ENCODE data around the gene ITFG1. TPM values are rescaled to one million over a fixed set of nuclear protein-coding genes. Genes with fewer than 3 reads are reported as not detected.

ITFG1 gene
- total RNA-seq, 4 donors from 2014 or later: 12.9 to 100 (median 60.8) TPM

DNA sequence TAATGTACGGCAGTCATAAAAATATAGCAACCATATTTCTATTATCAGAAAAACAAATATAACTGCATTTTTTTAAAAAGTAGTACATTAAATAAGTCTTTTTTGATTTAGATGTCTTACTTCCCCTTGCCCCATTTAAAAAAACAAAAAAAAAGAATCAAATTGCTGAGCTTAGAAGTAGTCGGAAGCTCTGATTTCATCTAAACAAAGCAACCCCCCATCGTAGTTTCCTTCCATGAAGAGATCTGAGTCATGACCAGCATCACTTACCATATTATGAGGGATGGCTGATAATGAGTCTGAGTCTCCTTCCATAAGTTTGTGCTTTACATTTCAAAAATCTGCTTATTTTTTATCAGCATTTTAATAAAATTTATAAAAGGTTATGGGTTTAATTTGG lies 86.2 kb downstream of the ITFG1 start:
- in situ Hi-C loops (cut with MboI; ENCODE audit: low pct_ligation_motif_present in 1 of 4, low pct_unique_long_range_greater_than_20kb in 1 of 4, low sequenced_read_pairs in 3 of 4): no loop called here
- WGBS, 2 donors (ENCODE audit: low coverage in 1 of 2): 92 to 100% methylated on average over 3 of the region's 3 CpGs
- Histone ChIP-seq H3K4me3 (no peak overlapping the region), H3K4me1 (no peaks in the 10 kb centered on the region), H3K27me3 (no peaks in the 10 kb centered on the region), H3K9me3 (no peaks in the 10 kb centered on the region), H3K36me3 (peaks cover 0 to 13% (median 5%) of the 10 kb centered on the region in 4 donors), H3K27ac (no peak overlapping the region)
- TF ChIP-seq POLR2A (IDR thresholded peaks at IDR 0.05): no peak
- no peak for TF ChIP-seq EP300 (IDR thresholded peaks at IDR 0.05; ENCODE audit: low read depth)
- TF ChIP-seq POLR2AphosphoS5 (IDR thresholded peaks at IDR 0.05): no peak
- TF ChIP-seq, protein P1, sequence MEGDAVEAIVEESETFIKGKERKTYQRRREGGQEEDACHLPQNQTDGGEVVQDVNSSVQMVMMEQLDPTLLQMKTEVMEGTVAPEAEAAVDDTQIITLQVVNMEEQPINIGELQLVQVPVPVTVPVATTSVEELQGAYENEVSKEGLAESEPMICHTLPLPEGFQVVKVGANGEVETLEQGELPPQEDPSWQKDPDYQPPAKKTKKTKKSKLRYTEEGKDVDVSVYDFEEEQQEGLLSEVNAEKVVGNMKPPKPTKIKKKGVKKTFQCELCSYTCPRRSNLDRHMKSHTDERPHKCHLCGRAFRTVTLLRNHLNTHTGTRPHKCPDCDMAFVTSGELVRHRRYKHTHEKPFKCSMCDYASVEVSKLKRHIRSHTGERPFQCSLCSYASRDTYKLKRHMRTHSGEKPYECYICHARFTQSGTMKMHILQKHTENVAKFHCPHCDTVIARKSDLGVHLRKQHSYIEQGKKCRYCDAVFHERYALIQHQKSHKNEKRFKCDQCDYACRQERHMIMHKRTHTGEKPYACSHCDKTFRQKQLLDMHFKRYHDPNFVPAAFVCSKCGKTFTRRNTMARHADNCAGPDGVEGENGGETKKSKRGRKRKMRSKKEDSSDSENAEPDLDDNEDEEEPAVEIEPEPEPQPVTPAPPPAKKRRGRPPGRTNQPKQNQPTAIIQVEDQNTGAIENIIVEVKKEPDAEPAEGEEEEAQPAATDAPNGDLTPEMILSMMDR (IDR thresholded peaks at IDR 0.05): no peak
- intact Hi-C loops (cut with DNase I; ENCODE audit: low total_unique reads): no loop called here
- DNase-seq: no peak

DNA sequence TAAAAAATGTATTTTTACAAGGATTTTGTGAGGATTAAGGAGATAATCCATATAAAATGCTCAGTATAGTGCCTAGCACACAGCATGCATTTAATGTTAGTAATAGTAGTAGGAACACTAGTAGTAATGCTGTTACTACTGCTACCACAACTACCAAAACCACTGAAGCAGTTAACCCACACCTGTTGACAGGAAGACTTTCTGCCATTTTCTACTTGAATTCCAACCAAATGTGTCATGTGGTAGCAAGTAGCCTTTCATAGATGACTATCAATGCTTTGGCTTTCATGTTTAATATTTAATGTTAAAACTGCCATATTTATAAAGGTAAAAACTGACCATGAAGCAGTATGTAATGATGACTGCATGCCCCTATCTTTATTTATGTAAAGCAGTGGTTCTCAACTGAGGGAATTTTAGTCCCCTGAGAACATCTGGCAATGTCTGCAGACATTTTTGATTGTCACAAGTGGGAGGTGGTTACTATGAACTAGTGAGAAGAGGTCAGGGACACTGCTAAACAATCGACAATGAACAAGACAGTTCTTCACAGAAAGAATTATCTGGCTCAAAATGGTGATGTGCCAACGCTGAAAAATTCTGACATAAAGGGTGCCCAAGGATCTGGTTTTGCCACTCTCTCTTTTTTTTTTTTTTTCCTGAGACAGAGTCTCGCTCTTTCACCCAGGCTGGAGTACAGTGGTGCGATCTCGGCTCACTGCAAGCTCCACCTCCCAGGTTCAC lies 89.4 kb downstream of the ITFG1 start:
- in situ Hi-C loops (cut with MboI; ENCODE audit: low pct_ligation_motif_present in 1 of 4, low pct_unique_long_range_greater_than_20kb in 1 of 4, low sequenced_read_pairs in 3 of 4): no loop called here
- Histone ChIP-seq H3K27ac (no peak overlapping the region), H3K4me1 (no peaks in the 10 kb centered on the region), H3K9me3 (no peaks in the 10 kb centered on the region), H3K4me3 (no peak overlapping the region), H3K27me3 (no peaks in the 10 kb centered on the region), H3K36me3 (peaks cover 0 to 13% (median 5%) of the 10 kb centered on the region in 4 donors)
- DNase-seq: no peak
- 93 to 95% methylated on average over 5 of the region's 5 CpGs for WGBS, 2 donors (ENCODE audit: low coverage in 1 of 2)
- TF ChIP-seq POLR2AphosphoS5 (IDR thresholded peaks at IDR 0.05): no peak
- TF ChIP-seq POLR2A (IDR thresholded peaks at IDR 0.05): no peak
- TF ChIP-seq, protein P1 (IDR thresholded peaks at IDR 0.05): no peak
- no peak for TF ChIP-seq EP300 (IDR thresholded peaks at IDR 0.05; ENCODE audit: low read depth)
- intact Hi-C loops (cut with DNase I; ENCODE audit: low total_unique reads): no loop called here

DNA sequence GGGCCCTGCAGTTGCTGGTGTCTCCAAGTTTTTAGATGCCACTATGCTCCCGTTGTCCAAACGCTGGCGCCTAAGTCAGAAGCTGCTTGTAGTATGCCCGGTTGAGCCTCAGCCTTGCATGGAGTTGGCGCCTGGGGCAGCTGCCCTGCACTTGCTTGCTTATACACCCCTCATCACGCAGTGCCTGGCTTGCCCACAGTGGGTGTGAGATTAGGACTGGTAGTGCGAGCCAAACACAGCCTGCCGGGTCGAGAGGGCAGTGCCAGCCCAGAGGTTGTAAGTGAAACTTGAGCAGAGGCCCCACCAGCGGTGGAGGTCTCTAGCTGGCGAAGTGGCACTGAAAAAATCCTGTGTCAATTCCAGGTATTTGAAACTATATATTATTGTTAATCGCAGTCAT lies 90.3 kb downstream of the ITFG1 start:
- no peak for TF ChIP-seq POLR2AphosphoS5 (IDR thresholded peaks at IDR 0.05)
- TF ChIP-seq, protein P1 (IDR thresholded peaks at IDR 0.05): no peak
- no peak for TF ChIP-seq POLR2A (IDR thresholded peaks at IDR 0.05)
- TF ChIP-seq EP300 (IDR thresholded peaks at IDR 0.05; ENCODE audit: low read depth): no peak
- H3K27ac ChIP-seq: no peak overlapping the region
- in situ Hi-C loops (cut with MboI; ENCODE audit: low pct_ligation_motif_present in 1 of 4, low pct_unique_long_range_greater_than_20kb in 1 of 4, low sequenced_read_pairs in 3 of 4): no loop called here
- DNase-seq: no peak
- intact Hi-C loops (cut with DNase I; ENCODE audit: low total_unique reads): no loop called here
- H3K4me3 ChIP-seq: no peak overlapping the region
- peaks cover 0 to 11% (median 5%) of the 10 kb centered on the region in 4 donors for H3K36me3 ChIP-seq
- WGBS, 2 donors (ENCODE audit: low coverage in 1 of 2): 98 to 100% methylated on average over 1 to 12 of the region's 12 CpGs
- H3K27me3 ChIP-seq: no peaks in the 10 kb centered on the region
- no peaks in the 10 kb centered on the region for H3K4me1 ChIP-seq
- no peaks in the 10 kb centered on the region for H3K9me3 ChIP-seq

DNA sequence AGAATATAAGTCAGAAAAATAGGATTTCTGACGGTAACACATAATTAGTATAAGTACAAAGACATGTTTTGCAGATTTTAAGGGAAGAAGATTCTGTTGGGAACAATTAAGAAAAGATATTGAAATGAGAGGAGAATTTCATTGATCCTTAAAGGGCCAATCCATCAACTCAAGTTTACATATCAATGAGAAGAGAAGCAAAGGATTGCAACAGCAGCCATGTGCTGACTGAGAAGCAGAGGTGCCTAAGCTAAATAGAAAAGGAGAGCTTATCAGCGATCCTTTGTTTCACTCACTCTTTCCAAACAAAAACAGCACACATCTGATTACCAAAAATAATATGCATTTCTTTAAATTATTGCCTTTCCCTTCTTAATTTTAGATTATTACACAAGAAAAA lies 94.6 kb downstream of the ITFG1 start:
- H3K27ac ChIP-seq: no peak overlapping the region
- intact Hi-C loops (cut with DNase I; ENCODE audit: low total_unique reads) (no loop called here), in situ Hi-C loops (cut with MboI; ENCODE audit: low pct_ligation_motif_present in 1 of 4, low pct_unique_long_range_greater_than_20kb in 1 of 4, low sequenced_read_pairs in 3 of 4) (no loop called here)
- H3K27me3 ChIP-seq: no peaks in the 10 kb centered on the region
- TF ChIP-seq EP300 (IDR thresholded peaks at IDR 0.05; ENCODE audit: low read depth): no peak
- no peak for TF ChIP-seq POLR2A (IDR thresholded peaks at IDR 0.05)
- TF ChIP-seq POLR2AphosphoS5 (IDR thresholded peaks at IDR 0.05): no peak
- TF ChIP-seq, protein P1 (IDR thresholded peaks at IDR 0.05): no peak
- peaks cover 0 to 6% (median 3%) of the 10 kb centered on the region in 4 donors for H3K36me3 ChIP-seq
- H3K9me3 ChIP-seq: no peaks in the 10 kb centered on the region
- WGBS, 2 donors (ENCODE audit: low coverage in 1 of 2): 86 to 94% methylated on average over 2 of the region's 2 CpGs
- no peak overlapping the region for H3K4me3 ChIP-seq
- no peaks in the 10 kb centered on the region for H3K4me1 ChIP-seq
- no peak for DNase-seq

All from transverse colon (tissue), 4 donors.